GM12878 (cell line): ENCODE data around the gene ZBTB44. TPM values are rescaled to one million over a fixed set of nuclear protein-coding genes. Genes with fewer than 3 reads are reported as not detected.

Experiments
- CREM ChIP-seq: IDR thresholded peaks from 2 replicates; pipeline ENCODE4 v1.6.1; 2014; ENCODE audit warnings: antibody characterized with exemption, low read depth
- E2F4 ChIP-seq: IDR thresholded peaks from 2 replicates; pipeline ENCODE4 v1.6.1; 2012; ENCODE audit warnings: low read depth, low read length, improper control_type of control experiment
- EED ChIP-seq: sonication (generic); IDR thresholded peaks from 2 replicates; pipeline ENCODE4 v1.6.1; 2016; ENCODE audit warnings: antibody characterized with exemption, low read depth
- HDAC6 ChIP-seq: fragments of 200-600 bp; sonication (generic); IDR thresholded peaks from one replicate; pipeline ENCODE4 v1.8.0; 2017; ENCODE audit warnings: antibody characterized with exemption; ENCODE audit not compliant: unreplicated experiment
- PKNOX1 ChIP-seq: fragments of 450-650 bp; IDR thresholded peaks from 2 replicates; pipeline ENCODE4 v1.6.1; 2016; ENCODE audit warnings: mild to moderate bottlenecking
- SIX5 ChIP-seq: IDR thresholded peaks from 2 replicates; pipeline ENCODE4 v1.6.1; 2011; ENCODE audit warnings: mild to moderate bottlenecking, low read depth, low read length, moderate library complexity; ENCODE audit not compliant: severe bottlenecking
- SMAD1 ChIP-seq: fragments of 450-650 bp; IDR thresholded peaks from 2 replicates; pipeline ENCODE4 v1.6.1; 2018; ENCODE audit warnings: mild to moderate bottlenecking, low read depth; ENCODE audit not compliant: partially characterized antibody
- SMAD5 ChIP-seq: IDR thresholded peaks from 2 replicates; pipeline ENCODE4 v1.6.1; 2016; ENCODE audit warnings: antibody characterized with exemption, low read depth
- STAT3 ChIP-seq: IDR thresholded peaks from 2 replicates; pipeline ENCODE4 v1.6.1; 2011; ENCODE audit warnings: low read depth, low read length, improper control_type of control experiment
- SUPT20H ChIP-seq: IDR thresholded peaks from 2 replicates; pipeline ENCODE4 v1.6.1; 2011; ENCODE audit warnings: low read depth, mild to moderate bottlenecking, low read length, moderate library complexity, borderline replicate concordance; ENCODE audit not compliant: control insufficient read depth
- TCF12 ChIP-seq: IDR thresholded peaks from 2 replicates; pipeline ENCODE4 v1.6.1; 2011; ENCODE audit warnings: low read depth, mild to moderate bottlenecking, low read length
- WRNIP1 ChIP-seq: IDR thresholded peaks from 2 replicates; pipeline ENCODE4 v1.6.1; 2011; ENCODE audit warnings: low read depth, low read length, improper control_type of control experiment, borderline replicate concordance
- ZBED1 ChIP-seq: IDR thresholded peaks from 2 replicates; pipeline ENCODE4 v1.6.1; 2016; ENCODE audit warnings: borderline replicate concordance
- ZBTB11 ChIP-seq: fragments of 450-650 bp; formaldehyde crosslinking; IDR thresholded peaks from 2 replicates; pipeline ENCODE4 v1.5.0; 2022; ENCODE audit warnings: mild to moderate bottlenecking, missing genetic modification characterization
- ZBTB40 ChIP-seq: fragments of 450-650 bp; IDR thresholded peaks from 2 replicates; pipeline ENCODE4 v1.6.1; 2016; ENCODE audit warnings: mild to moderate bottlenecking, moderate library complexity, borderline replicate concordance
- ZNF24 ChIP-seq: fragments of 450-650 bp; IDR thresholded peaks from 2 replicates; pipeline ENCODE4 v1.6.1; 2017; ENCODE audit warnings: antibody characterized with exemption, mild to moderate bottlenecking
- ZNF622 ChIP-seq: fragments of 450-650 bp; IDR thresholded peaks from 2 replicates; pipeline ENCODE4 v1.6.1; 2017; ENCODE audit warnings: mild to moderate bottlenecking, inconsistent platforms
- polyA plus RNA-seq, 11 experiments: library from polyadenylated mRNA; depleted of rRNA in 4 of 11; unstranded in 6 of 11; stranded (reverse) in 5 of 11; fragments of >200 nt; fragmentation: Nextera tagmentation in 4 of 11; fragmentation: Illumina TruSeq in 1 of 11; extraction: Ambion mirVana in 4 of 11; extraction: Trizol in 1 of 11; gene quantifications; 1 replicate in 1 of 11; 2 replicates in 10 of 11; pipeline versions ENCODE4 v1.2.1 to v1.2.3, GENCODE V29; 2011 to 2016; ENCODE audit warnings: inconsistent platforms in 2 of 11, missing spikeins in 2 of 11, low read depth in 1 of 11
- total RNA-seq, 4 experiments: library from RNA; depleted of rRNA in 3 of 4; stranded (reverse); fragments of >200 nt in 3 of 4; fragmentation: Illumina TruSeq in 1 of 4; extraction: Trizol in 1 of 4; gene quantifications; 2 replicates each; pipeline versions ENCODE4 v1.2.1 to v1.2.3, GENCODE V29; 2013 to 2021
- TF ChIP-seq, protein P1 (sequence below): fragments of 450-650 bp; IDR thresholded peaks from 2 replicates; pipeline ENCODE4 v1.6.1; 2017; ENCODE audit warnings: mild to moderate bottlenecking, moderate library complexity

The ZBTB44 gene
- total and polyA plus RNA-seq, 10 of the 15 experiments (the other 5 are each of a cell fraction or from before 2014, with no cell fraction given), result 2.8 to 38.2 (median 12.2) TPM

GRCh38 chr11:130300567-130300966 lies 14.2 kb downstream of the ZBTB44 start (continued):
- TF ChIP-seq SIX5, result no peak
- TF ChIP-seq WRNIP1, result no peak
- no peak for TF ChIP-seq SUPT20H
- TF ChIP-seq ZNF622, result no peak
- no peak for TF ChIP-seq EED
- TF ChIP-seq ZBTB40, result no peak
- no peak for TF ChIP-seq CREM
- TF ChIP-seq SMAD5, result no peak
- TF ChIP-seq, protein P1, sequence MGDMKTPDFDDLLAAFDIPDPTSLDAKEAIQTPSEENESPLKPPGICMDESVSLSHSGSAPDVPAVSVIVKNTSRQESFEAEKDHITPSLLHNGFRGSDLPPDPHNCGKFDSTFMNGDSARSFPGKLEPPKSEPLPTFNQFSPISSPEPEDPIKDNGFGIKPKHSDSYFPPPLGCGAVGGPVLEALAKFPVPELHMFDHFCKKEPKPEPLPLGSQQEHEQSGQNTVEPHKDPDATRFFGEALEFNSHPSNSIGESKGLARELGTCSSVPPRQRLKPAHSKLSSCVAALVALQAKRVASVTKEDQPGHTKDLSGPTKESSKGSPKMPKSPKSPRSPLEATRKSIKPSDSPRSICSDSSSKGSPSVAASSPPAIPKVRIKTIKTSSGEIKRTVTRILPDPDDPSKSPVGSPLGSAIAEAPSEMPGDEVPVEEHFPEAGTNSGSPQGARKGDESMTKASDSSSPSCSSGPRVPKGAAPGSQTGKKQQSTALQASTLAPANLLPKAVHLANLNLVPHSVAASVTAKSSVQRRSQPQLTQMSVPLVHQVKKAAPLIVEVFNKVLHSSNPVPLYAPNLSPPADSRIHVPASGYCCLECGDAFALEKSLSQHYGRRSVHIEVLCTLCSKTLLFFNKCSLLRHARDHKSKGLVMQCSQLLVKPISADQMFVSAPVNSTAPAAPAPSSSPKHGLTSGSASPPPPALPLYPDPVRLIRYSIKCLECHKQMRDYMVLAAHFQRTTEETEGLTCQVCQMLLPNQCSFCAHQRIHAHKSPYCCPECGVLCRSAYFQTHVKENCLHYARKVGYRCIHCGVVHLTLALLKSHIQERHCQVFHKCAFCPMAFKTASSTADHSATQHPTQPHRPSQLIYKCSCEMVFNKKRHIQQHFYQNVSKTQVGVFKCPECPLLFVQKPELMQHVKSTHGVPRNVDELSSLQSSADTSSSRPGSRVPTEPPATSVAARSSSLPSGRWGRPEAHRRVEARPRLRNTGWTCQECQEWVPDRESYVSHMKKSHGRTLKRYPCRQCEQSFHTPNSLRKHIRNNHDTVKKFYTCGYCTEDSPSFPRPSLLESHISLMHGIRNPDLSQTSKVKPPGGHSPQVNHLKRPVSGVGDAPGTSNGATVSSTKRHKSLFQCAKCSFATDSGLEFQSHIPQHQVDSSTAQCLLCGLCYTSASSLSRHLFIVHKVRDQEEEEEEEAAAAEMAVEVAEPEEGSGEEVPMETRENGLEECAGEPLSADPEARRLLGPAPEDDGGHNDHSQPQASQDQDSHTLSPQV, result no peak
- TF ChIP-seq SMAD1, result no peak
- peak; percentile 94 for TF ChIP-seq PKNOX1
- no peak for TF ChIP-seq TCF12
- no peak for TF ChIP-seq ZNF24
- TF ChIP-seq ZBTB11, result no peak
- no peak for TF ChIP-seq ZBED1
- no peak for TF ChIP-seq E2F4
- no peak for TF ChIP-seq STAT3
- no peak for TF ChIP-seq HDAC6
